HUES64 (cell line): Measurements from ENCODE around the gene COLGALT1.

Experiments used
- H3K27ac ChIP-seq: 2 replicates; pipeline ENCODE4 v1.7.0; 2013; ENCODE audit warnings: low read depth, low read length, inconsistent platforms
- H3K27me3 ChIP-seq: 2 replicates; pipeline ENCODE4 v1.6.1; 2013; ENCODE audit warnings: mild to moderate bottlenecking, low read length; ENCODE audit not compliant: insufficient read depth
- H3K36me3 ChIP-seq: 2 replicates; pipeline ENCODE4 v1.6.1; 2013; ENCODE audit warnings: mild to moderate bottlenecking, low read length; ENCODE audit not compliant: insufficient read depth
- H3K4me1 ChIP-seq: 2 replicates; pipeline ENCODE4 v1.6.1; 2013; ENCODE audit warnings: mild to moderate bottlenecking, low read length, moderate library complexity; ENCODE audit not compliant: insufficient read depth
- H3K4me3 ChIP-seq: 2 replicates; pipeline ENCODE4 v1.5.1; 2013; ENCODE audit warnings: mild to moderate bottlenecking, low read length, moderate library complexity
- H3K9ac ChIP-seq: 2 replicates; pipeline ENCODE4 v1.6.1; 2013; ENCODE audit warnings: mild to moderate bottlenecking, low read depth, low read length
- H3K9me3 ChIP-seq: 2 replicates; pipeline ENCODE4 v1.6.1; 2013; ENCODE audit warnings: low read depth, low read length; ENCODE audit not compliant: insufficient read depth
- WGBS: fragments of 150-250, 120-280 bp; methylation state at CpG from one replicate; pipeline ENCODE4 v1.1.7; 2013; ENCODE audit warnings: missing lambda C conversion rate; 5-methylcytosine and 5-hydroxymethylcytosine counted together

The COLGALT1 gene

DNA sequence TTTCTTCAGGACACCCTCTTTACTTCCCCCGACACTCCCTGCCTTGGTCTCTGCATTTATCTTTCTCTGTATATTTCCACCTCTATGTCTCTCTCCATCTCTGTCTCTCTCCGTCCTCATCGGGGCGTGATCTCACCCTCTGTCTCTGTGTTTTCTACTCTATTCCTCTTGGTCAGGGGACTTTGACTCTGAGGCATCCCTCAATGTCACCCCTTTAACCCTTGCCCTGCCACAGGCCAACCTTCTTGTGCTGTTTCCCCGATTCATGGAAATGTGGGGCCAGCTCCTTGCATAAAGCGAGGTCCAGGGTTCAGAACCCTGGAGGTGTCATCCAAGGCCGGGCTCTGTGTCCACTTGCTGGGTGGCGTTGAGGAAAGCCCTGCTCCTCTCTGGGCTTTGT, 46.8 kb downstream of the COLGALT1 start:
- H3K4me1 ChIP-seq: peaks cover 8% of the 10 kb centered on the region; the same call in 1 of the 2 replicates
- no peak overlapping the region for H3K9ac ChIP-seq
- H3K27me3 ChIP-seq: no peaks in the 10 kb centered on the region
- no peaks in the 10 kb centered on the region for H3K36me3 ChIP-seq
- no peaks in the 10 kb centered on the region for H3K9me3 ChIP-seq
- no peak overlapping the region for H3K4me3 ChIP-seq
- H3K27ac ChIP-seq: no peak overlapping the region
- WGBS: 90% methylated on average over 8 of the region's 8 CpGs

DNA sequence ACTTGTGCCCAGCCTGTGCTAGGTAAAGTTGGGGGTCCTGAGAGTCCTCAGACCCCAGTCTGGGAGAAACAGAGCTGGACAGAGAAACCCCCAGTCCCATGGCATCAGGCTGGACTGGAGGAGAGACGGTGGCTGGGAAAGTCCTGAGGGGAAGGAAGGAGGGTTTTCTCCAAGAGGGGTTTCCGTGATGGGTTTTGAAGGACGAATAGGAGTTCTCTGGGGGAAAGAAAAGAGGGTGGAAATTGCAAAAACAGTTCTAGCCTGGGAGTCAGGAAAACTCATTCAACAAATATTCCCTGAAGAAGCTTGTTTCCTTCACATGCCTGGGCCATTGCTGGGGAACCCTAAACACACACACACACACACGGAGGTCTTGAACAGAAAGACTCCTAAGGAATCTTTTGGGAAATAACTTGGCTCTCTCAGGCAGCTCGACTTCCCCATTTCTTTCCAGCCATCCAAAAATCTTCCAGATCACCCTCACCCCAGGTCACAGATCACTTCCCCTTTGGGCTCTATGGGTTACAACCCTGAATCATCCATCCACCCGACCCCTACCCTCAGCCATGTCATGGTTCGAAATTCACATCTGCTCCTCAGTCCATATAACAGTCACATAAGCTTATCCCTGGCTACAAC, 47.5 kb downstream of the COLGALT1 start:
- H3K4me3 ChIP-seq: no peak overlapping the region
- H3K27ac ChIP-seq: no peak overlapping the region
- whole genome bisulfite sequencing: 72% methylated on average over 7 of the region's 7 CpGs
- H3K36me3 ChIP-seq: no peaks in the 10 kb centered on the region
- no peaks in the 10 kb centered on the region for H3K9me3 ChIP-seq
- H3K4me1 ChIP-seq: peaks cover 8% of the 10 kb centered on the region; the same call in 1 of the 2 replicates
- H3K27me3 ChIP-seq: no peaks in the 10 kb centered on the region
- H3K9ac ChIP-seq: no peak overlapping the region

DNA sequence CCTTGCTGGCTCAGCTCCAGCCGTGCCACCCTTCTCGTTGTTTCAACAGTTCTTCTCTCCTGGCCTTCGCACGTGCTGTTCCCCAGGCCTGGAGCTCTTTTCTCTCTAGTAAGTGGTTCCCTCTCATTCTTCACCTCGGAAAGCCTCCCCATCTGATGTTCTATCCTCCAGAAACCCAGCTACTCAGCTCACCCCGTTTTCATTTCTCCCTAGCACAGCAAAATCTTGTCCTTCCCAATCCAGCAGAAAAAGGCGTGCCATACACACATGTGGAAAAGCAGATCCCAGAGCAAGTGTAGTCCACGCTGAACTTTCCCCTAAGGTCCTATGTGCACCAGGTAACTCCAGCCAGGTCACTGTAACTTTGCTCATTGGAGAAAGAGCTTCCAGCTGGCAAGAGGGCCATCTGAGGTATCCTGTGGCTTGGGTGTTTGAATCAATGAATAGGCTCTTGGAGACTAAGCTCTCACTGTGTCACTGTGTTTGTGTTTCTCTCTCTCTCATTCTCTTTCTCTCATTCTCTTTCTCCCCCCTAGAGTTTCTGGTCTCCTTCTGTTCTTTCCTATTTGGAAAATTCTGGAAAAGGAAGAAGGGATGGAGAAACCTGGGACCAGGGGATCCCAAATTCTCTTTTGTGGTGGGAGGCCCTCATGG, 49.0 kb downstream of the COLGALT1 start:
- H3K9ac ChIP-seq: no peak overlapping the region
- no peaks in the 10 kb centered on the region for H3K9me3 ChIP-seq
- peaks cover 3% of the 10 kb centered on the region; the same call in 1 of the 2 replicates for H3K36me3 ChIP-seq
- no peak overlapping the region for H3K27ac ChIP-seq
- no peak overlapping the region for H3K4me3 ChIP-seq
- WGBS: 91% methylated on average over 8 of the region's 8 CpGs
- H3K4me1 ChIP-seq: peaks cover 8% of the 10 kb centered on the region; the same call in 1 of the 2 replicates
- no peaks in the 10 kb centered on the region for H3K27me3 ChIP-seq

DNA sequence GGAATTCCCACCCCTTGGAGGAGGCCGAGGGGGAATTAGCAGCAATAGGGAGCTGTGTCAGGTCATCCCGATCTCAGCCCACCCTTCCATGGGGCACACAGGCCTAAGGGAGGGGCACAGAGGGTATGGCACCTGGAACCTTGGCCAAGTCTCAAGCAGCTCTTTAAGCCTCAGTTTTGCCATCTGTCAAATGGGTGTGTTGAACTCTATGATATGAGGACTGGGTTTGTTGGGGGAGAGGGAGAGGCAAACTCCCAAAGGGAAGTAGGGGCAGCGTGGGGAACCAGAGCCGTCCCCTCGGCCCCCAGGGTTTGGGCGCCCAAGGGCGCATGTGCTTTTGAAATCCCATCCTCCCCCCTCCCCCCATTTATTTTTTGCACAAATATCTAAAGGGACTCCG, 49.7 kb downstream of the COLGALT1 start:
- H3K4me1 ChIP-seq: peaks cover 8% of the 10 kb centered on the region; the same call in 1 of the 2 replicates
- H3K9me3 ChIP-seq: no peaks in the 10 kb centered on the region
- H3K27ac ChIP-seq: no peak overlapping the region; the same call in 1 of the 2 replicates
- no peak overlapping the region for H3K4me3 ChIP-seq
- H3K36me3 ChIP-seq: peaks cover 8% of the 10 kb centered on the region
- 88% methylated on average over 8 of the region's 8 CpGs for WGBS
- H3K27me3 ChIP-seq: no peaks in the 10 kb centered on the region
- no peak overlapping the region for H3K9ac ChIP-seq

DNA sequence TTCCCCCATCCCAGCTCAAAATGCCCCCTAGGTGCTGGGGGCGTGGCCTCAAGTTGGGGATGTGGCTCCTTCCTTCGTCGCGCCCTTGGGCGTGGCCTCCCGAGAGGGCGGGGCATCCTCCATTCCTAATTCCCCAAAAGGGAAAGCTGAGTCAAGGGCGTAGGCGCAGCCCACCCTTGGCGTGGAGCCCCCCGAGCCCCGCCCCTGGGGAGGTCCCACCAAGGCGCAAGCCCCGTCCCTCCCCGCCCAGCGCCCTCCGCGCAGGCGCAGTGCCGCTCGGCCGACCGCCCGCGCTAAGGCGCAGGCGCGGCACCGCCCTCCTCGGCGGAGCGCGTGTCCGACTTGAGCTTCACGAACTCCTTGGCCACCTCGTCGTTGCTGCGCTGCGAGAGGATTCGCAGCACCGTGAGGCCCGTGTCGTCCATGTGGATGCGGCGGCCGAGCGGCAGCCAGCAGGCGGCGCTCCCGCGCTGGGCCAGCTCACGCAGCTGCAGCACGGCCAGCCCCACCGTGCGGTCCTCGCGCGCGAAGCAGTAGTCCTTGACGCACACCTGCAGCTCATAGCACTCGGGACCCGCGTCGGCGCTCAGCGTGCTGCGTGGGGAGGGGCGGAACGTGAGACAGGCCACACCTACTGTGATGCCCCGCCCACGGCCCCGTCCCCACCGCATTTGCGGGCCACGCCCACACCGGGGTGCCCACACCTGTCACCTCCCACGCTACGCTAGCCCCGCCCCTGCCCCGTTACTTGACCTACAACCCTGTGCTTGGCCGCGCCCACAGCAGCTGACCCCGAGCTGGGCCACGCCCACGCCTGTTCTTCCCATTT, 50.5 kb downstream of the COLGALT1 start:
- Histone ChIP-seq H3K4me1 (peaks cover 8% of the 10 kb centered on the region; the same call in 1 of the 2 replicates), H3K9me3 (no peaks in the 10 kb centered on the region), H3K36me3 (peaks cover 8% of the 10 kb centered on the region), H3K4me3 (peak overlapping the region; percentile 59), H3K9ac (peak overlapping the region; percentile 81), H3K27me3 (no peaks in the 10 kb centered on the region), H3K27ac (peak overlapping the region; percentile 95)
- 7% methylated on average over 85 of the region's 85 CpGs for WGBS

DNA sequence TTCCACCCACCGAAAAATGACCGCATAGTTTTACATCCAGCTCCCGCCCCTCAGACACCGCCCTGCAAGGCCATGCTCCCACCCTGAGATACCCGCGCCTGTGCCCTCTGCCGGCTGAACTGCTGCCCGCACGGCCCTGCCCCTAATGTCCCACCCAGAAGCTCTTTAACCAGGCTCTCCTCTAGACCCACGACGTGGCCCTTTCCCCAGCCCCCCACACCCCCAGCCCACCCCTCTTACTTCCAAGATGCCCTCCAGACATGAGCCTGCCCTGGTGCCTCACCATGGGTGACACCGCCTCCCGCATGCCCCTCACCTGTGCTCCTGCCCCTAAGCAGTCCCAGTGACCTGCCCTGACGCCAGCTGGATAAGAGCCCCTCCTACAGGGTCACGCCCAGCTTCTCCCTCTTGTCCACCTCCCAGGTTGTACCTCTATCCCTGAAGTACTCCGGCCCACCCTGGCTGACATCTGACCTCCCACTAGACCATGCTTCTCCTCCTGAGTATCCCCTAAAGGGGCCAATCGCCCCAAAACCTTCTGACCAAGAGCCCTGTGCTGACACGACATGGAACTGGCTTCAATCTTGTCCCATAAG, 51.2 kb downstream of the COLGALT1 start:
- Histone ChIP-seq H3K9ac (no peak overlapping the region), H3K9me3 (no peaks in the 10 kb centered on the region), H3K27me3 (no peaks in the 10 kb centered on the region), H3K4me1 (peaks cover 5% of the 10 kb centered on the region; the same call in 1 of the 2 replicates), H3K36me3 (peaks cover 11% of the 10 kb centered on the region), H3K27ac (no peak overlapping the region), H3K4me3 (peak overlapping the region; percentile 59)
- WGBS: 34% methylated on average over 18 of the region's 18 CpGs

DNA sequence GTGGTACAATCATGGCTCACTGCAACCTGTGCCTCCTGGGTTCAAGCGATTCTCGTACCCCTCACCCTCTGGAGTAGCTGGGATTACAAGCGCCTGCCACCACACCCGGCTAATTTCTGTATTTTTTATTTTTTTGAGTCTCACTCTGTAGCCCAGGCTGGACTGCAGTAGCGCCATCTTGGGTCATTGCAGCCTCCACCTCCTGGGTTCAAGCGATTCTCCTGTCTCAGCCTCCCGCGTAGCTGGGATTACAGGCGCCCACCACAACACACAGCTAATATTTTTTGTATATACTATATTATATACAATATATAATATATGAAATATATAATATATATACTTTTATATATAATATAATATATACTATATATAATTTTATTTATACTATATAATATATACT, 52.5 kb downstream of the COLGALT1 start:
- H3K9ac ChIP-seq: no peak overlapping the region
- no peaks in the 10 kb centered on the region for H3K9me3 ChIP-seq
- no peaks in the 10 kb centered on the region for H3K27me3 ChIP-seq
- H3K4me3 ChIP-seq: no peak overlapping the region
- 97% methylated on average over 8 of the region's 9 CpGs for WGBS
- peaks cover 13% of the 10 kb centered on the region for H3K36me3 ChIP-seq
- H3K4me1 ChIP-seq: 0 out of 2 replicates have a peak, but pooled peaks cover 2% of the 10 kb centered on the region
- no peak overlapping the region for H3K27ac ChIP-seq

DNA sequence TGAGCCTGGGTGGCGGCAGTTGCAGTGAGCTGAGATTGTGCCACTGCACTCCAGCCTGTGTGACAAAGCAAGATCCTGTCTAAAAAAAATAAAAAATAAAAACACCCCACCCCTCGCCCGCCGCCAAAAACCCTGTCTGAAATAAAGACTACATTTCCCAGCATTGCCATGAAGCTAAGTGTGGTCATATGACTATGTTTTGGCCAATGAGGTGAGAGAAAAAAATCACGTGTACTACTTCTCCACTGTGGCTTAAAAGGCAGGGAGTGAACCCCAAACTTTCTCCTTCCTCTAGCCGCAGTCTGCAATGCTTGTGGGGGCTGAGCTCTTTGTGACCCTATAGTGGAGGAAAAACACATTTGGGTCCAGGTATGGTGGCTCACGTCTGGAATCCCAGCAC, 54.9 kb downstream of the COLGALT1 start:
- Histone ChIP-seq H3K36me3 (peaks cover 13% of the 10 kb centered on the region), H3K27ac (no peak overlapping the region), H3K9me3 (no peaks in the 10 kb centered on the region), H3K9ac (no peak overlapping the region), H3K27me3 (no peaks in the 10 kb centered on the region), H3K4me3 (no peak overlapping the region), H3K4me1 (0 out of 2 replicates have a peak, but pooled peaks cover 2% of the 10 kb centered on the region)
- 86% methylated on average over 7 of the region's 7 CpGs for WGBS

DNA sequence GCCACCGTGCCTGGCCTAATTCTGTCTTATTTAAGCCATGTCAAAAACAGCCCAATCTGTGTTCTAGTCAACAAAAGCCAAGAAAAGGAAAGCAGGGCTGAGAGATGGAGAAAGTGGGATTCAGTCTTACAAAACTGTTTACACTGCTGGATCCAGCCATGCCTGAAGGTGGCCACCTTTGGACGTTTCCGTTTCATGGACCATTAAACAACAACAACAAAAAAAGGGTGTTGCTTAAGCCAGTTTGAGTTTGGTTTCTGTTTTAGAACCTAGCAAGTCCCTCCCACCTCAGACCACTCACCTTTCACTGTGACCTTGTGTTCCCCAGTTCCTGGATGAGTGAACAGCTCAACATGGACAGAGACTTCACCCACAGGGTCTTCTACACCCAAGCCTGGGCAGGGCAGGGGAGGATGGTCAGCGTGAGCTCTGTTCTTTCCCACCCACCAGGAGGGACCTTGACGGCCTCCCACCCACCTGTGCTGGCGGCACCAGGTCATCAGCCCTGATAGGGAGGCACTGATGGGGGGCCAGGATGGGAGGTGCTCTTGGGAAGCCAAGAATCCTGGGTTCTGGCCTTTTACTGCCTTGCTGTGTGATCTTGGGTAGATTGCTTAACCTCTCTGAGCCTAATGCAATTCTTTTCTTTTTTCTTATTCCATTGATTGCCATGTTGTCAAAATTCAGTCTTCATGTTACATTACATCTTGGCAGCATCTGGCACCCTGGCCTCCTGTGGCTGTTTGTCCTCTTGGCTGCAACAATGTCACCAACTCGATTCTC, 56.2 kb downstream of the COLGALT1 start:
- no peak overlapping the region for H3K9ac ChIP-seq
- H3K27me3 ChIP-seq: no peaks in the 10 kb centered on the region

DNA sequence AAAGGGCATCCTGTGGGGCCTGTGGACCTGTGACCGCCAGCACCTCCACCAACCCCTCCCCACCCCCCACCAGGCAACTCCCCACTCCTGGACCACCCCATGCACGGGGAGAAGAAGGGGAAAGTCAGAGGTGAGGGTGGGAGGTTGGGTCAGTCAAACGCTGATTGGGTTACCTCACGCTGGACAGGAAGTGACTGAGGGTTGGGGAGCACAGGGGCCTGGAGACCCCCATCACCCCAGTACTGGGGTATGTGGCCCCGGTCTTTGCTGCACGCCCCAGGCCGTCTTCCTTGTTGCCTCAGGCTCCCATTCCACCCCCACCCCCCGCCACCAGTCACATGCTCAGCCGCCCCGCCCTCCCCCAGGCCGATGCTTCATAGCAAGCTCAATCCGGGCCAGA, 59.0 kb downstream of the COLGALT1 start:
- Histone ChIP-seq H3K27ac (no peak overlapping the region), H3K36me3 (peaks cover 16% of the 10 kb centered on the region), H3K4me1 (no peaks in the 10 kb centered on the region), H3K4me3 (no peak overlapping the region), H3K27me3 (no peaks in the 10 kb centered on the region), H3K9ac (no peak overlapping the region), H3K9me3 (no peaks in the 10 kb centered on the region)
- WGBS: 90% methylated on average over 11 of the region's 12 CpGs

More for the DNA sequence above, 56.2 kb downstream of the COLGALT1 start:
- Histone ChIP-seq H3K36me3 (peaks cover 13% of the 10 kb centered on the region), H3K4me3 (no peak overlapping the region), H3K4me1 (0 out of 2 replicates have a peak, but pooled peaks cover 2% of the 10 kb centered on the region), H3K9me3 (no peaks in the 10 kb centered on the region), H3K27ac (no peak overlapping the region)
- 93% methylated on average over 7 of the region's 7 CpGs for WGBS
